LoVo (cell line): ENCODE results near the gene TMEM178B.
"Not testable (repeated sequence)": the region's sequence is repeated elsewhere in the genome, so short reads cannot be mapped to it uniquely, and the experiment has no call there.

ENCODE experiments used
- DNase-seq: peaks from one replicate; pipeline ENCODE4 v3.0.0-alpha.2; 2016; ENCODE audit warnings: low spot score

Gene TMEM178B

DNA sequence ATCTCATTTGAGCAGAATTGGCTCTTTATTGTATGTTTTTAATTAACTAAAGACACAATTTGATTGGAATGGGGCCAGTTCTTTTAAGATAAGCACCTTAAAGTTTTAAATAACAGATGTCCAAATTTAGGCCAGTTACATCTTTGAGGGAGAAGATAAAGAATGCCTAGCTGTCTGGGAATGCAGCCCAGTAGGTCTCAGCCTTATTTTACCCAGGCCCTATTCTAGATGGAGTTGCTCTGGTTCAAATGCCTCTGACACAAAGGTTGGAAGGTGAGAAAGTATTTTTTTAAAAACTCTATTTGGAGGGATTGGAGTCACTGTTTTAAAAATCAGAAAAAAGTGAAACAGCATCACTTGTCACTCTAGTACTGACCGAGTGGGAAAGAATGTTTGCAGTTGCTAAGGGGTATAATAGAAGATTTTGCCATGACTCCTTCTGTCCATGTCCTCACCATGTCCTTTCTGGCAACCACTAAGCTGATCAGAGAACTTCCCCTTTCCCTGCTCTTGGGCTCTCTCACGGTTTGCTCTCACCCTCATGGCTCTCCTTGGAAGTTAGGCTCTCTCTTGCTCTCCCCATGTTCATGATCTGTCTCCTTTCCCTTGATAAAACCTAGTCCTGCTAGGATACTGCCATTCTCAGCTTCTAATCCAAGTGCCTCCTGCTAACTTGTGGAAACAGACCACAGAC lies 239.1 kb downstream of the TMEM178B start:
- DNase-seq = no peak

- DNase-seq = no peak
Measured at GRCh38 chr7:141313896-141314295, 240.0 kb downstream of the TMEM178B start.

GRCh38 chr7:141317033-141317585 lies 243.2 kb downstream of the TMEM178B start:
- DNase-seq = no peak

GRCh38 chr7:141320287-141320686 lies 246.4 kb downstream of the TMEM178B start:
- DNase-seq = no peak

GRCh38 chr7:141322383-141322782 lies 248.5 kb downstream of the TMEM178B start:
- DNase-seq = no peak

GRCh38 chr7:141323826-141324225 lies 250.0 kb downstream of the TMEM178B start:
- no peak for DNase-seq

DNA sequence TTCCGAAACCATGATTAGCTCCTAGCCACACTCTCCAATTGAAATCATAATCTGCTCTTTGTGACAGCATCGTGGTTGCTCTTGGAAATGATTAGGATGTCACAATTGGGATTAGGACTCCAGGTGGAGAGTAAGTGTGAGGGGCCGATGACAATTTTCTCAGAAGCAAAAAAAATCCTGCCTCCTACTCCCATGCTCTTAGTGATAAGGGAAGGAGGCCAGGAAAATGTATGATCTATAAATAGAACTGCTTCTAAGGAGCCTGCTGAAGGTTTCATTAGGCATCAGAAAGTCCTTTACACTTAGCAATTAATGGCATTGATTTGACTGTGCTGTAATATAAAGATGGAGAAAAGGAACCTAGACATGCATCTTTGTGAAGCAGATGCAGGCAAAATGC lies 251.0 kb downstream of the TMEM178B start:
- DNase-seq = no peak

DNA sequence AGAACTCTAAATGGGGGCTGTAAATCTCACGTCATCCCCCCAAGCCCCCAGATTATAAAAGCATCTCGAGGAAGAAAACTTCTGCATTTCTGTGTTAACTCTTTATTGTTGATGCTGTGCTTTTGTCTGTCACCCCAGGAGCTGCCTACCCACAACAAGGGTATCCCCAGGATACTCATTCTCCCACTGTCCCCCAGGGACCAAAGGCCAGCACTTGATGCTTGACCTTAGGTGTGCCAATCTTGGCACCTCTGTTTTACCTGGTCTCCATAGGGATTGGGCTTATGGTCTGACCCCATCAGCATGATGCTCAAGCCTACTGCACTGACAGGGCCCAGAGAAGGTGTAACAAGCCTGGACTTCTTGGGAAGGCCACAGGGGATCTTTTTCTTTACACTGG lies 251.4 kb downstream of the TMEM178B start:
- no peak for DNase-seq

GRCh38 chr7:141328290-141328689 lies 254.4 kb downstream of the TMEM178B start:
- DNase-seq = no peak

DNA sequence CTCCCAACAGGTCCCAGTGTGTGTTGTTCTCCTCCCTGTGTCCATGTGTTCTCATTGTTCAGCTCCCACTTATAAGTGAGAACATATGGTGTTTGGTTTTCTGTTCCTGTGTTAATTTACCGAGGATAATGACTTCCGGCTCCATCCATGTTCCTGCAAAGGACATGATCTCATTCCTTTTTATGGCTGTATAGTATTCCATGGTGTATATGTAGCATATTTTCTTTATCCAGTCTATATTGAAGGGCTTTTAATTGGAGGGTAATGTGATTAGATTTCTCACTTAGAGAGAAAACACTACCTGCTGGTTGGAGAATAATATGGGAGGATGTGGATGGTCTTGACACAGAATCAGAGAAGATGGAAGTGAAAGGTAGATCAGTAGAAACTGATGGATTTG lies 256.4 kb downstream of the TMEM178B start:
- DNase-seq = not testable (repeated sequence)

- no peak for DNase-seq
Measured at GRCh38 chr7:141333459-141333858, 259.6 kb downstream of the TMEM178B start.

GRCh38 chr7:141335164-141335563 lies 261.3 kb downstream of the TMEM178B start:
- DNase-seq = no peak

DNA sequence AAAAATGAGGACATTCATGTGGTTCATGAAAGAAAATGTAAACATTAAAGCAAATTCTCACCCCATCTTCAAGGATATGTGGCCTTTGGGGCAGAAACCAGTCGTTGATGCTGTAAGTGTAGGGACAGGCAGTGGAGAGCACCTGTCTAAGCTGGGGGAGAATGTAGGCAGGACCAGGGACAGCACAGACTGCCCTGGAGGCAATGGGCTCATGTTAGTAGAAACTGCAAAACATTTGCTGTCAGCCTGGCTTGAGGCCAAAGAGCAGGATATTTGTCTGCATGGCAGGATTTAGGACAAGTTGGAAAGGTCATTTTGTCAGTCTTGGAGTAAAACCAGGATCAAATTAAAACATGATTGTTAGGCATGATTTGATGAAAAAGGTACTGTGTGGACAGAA lies 265.7 kb downstream of the TMEM178B start:
- no peak for DNase-seq

GRCh38 chr7:141340991-141341390 lies 267.1 kb downstream of the TMEM178B start:
- DNase-seq = no peak

- no peak for DNase-seq
Measured at GRCh38 chr7:141342621-141343408, 269.0 kb downstream of the TMEM178B start.

DNA sequence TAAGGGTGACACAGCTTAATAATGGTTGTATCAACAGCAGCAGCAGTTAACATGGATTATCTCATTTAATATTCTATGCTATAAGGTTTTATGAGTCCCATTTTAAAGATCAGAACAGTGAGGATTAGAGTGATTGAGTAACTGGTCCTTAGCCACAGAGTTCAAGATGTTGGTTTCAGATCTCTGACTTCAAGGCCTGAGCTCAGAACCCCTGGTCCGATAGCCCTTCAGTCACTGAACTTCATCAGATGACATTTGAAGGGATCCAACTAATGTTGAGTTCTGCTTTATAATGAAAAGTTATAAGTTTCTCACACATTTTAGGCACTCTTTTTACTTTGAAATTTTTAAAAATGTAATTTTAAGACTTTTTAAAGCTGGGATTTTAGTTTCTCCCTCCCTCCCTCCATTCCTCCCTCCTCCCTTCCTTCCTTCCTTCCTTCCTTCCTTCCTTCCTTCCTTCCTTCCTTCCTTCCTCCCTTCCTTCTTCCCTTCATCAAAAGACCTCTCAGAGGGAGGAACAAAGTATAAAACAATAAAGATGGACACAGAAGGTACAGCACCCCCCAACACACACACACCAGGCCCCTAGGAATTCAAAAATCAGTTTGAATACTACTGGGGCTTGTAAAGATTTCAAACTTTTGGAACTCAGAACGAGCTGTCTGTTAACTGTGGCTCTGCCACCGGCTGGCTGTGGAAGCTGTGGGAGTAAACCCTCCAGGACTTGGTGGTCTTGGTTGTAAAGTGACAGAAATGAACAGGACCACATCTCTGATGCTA lies 270.5 kb downstream of the TMEM178B start:
- DNase-seq = no peak

- no peak for DNase-seq
Measured at GRCh38 chr7:141348728-141349127, 274.9 kb downstream of the TMEM178B start.

GRCh38 chr7:141349338-141349737 lies 275.5 kb downstream of the TMEM178B start:
- DNase-seq = no peak

DNA sequence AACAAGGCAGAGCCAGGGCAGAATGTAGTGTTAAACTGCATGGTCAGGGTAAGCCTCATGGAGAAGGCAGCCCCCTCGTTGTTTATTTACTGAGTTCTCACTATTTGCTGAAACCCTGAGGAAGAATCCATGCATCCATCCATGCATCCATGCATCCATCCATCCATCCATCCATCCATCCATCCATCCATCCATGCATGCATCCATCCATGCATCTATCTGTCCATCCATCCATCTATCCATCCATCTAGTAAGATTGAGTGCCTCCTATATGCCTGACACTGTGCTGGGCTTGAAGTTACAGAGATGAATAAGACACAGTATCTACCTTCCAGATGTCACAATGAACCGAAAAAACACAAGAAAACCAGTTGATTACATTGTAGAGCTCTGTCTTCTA lies 275.9 kb downstream of the TMEM178B start:
- no peak for DNase-seq

DNA sequence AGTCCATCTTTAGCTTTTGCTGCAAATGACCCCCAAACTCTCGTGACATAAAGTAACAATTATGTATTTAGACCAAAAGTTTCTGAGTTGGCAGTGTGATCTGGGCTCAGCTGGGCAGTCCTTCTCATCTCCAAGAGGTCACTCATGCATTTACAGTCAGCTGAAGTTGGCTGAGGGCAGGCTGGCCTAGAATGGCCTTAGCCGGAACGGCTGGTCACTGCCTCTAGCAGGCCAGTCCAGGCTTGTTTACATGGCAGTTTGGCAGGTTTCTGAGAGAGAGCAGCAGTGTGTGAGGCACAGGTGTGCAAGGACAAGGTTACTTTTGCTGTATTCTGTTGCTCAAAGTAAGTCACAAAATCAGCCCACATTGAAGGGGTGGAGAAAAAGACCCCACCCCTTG lies 277.3 kb downstream of the TMEM178B start:
- DNase-seq = no peak

DNA sequence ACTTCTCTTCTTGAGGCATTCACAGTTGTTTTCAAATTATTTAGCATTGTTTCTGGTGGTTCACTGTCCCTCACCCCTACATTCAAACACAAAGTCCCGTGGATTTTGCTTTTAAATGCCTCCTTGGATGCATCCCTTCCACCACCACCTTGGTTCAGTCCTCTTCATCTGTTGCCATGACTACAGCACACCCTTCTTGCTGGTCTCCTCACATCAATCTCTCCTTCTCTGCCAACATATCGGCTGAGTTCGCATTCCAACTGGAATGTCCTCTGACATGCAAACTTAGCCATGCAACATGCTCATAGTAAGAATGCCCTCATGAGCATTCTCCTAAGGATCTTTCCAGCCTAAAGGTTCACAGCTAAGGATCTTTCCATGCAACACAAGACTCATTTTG lies 279.1 kb downstream of the TMEM178B start:
- DNase-seq = no peak

- no peak for DNase-seq
Measured at GRCh38 chr7:141354251-141354650, 280.4 kb downstream of the TMEM178B start.

DNA sequence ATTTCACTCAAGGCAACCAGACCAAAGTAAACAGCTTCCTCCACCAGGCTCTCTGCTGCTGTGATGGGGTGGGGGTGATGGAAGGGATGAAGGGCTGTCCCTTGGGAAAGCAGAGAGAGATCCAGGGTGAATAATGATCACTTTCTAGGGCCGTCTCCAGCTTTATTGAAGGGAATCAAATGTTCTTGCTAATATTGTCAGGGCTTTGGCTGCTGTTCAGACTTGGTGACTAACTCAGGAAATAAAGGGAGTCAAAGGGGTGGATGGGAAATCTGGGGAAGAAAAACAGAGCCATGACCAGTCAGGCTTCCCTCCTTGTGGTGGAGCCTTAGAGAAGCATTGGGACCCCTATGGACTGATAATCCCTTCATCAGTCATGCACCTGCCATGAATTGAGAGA lies 281.2 kb downstream of the TMEM178B start:
- DNase-seq = no peak
